Stimulated activated CD8-positive, alpha-beta memory T cell treated with anti-CD3 and anti-CD28 coated beads, Interleukin-15, amount 100 ng/mL, for 48 hours (primary cell): ENCODE measurements around the gene METTL22.
"Not testable (repeated sequence)": the region's sequence is repeated elsewhere in the genome, so short reads cannot be mapped to it uniquely, and the experiment has no call there.

Source experiments
- DNase-seq, 2 donors: peaks; one replicate each; pipeline ENCODE4 v3.0.0-alpha.2; 2020; ENCODE audit warnings: low read depth in 2 of 2

Gene METTL22

DNA sequence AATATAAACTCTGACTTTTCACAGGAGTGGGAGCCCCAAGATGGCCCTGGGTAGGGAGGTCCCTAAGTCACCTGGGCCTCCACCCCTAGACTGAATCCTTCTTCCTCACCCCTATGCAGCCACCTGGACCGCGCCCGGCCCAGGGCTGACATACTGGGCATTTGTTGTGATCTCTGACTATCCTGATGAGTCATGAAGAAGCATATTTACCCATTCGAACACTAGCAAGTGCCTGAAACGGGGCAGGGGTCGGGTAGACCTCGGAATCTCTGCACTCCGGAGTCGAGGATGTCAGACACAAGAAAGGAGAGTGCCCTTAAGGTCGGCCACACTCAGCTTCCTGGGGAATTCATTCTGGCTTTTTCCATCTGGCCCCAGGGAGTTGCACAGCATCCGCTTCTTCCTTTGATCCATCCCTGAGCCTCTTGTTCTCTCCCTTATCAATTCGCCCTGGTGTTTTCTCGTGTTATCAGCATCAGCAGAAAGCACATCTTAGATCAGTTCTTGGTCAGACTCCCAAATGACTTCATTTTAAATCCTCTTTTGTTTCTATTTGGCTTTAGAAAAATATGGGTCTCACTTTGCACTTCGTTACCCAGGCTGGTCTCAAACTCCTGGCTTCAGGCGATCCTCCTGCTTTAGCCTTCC, 10.4 kb downstream of the METTL22 start:
- DNase-seq: no peak

DNA sequence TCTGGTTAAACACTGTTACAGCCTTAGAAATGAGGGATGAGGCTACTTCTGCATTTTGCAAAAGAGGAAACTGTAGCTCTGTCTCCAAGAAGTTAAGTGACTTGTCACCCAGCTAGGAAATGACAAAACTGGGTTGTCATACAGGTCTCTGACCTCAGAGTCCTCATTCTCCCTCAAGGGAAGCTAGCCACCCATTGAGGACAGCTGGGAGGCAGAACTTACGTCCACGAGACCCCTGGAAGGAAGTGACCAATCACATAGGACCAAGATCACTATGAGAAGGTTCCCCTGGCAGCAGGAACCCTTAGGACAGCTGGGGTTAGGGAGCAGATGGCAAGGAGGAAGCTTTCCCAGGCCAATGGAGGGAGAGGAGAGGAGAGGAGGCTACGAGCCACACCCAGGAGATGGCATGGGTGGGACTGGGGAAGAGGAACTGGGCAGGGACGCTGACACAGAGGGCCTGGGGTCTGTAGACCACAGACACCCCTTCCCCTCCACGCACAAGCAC, 11.2 kb downstream of the METTL22 start:
- DNase-seq: no peak

GRCh38 chr16:8634991-8635736, 13.7 kb downstream of the METTL22 start:
- DNase-seq: no peak

DNA sequence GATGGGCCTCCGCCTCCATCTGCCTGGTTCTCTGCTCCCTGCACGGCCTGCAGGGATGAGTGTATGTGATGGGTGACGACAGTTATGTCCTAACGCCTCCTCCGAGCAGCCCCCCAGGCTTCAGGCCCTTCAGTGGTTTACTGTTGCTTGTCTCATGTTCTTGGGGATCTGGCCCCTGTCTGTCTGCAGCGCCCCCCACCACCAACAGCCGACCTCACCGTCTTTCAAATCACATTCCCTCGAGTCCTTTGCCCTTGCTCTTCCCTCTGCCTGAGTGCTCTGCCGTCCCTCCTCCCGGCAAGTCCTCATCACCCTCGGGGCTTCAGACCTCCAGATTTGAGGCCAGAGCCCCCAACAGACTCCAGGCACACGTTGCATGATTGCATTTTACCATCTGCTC, 18.2 kb downstream of the METTL22 start:
- DNase-seq: no peak

GRCh38 chr16:8641671-8642070, 20.2 kb downstream of the METTL22 start:
- no peak for DNase-seq

- no peak for DNase-seq
These were observed 20.6 kb downstream of the METTL22 start for GRCh38 chr16:8642146-8642545.

- no peak for DNase-seq
These were observed 23.0 kb downstream of the METTL22 start for GRCh38 chr16:8644211-8645140.

DNA sequence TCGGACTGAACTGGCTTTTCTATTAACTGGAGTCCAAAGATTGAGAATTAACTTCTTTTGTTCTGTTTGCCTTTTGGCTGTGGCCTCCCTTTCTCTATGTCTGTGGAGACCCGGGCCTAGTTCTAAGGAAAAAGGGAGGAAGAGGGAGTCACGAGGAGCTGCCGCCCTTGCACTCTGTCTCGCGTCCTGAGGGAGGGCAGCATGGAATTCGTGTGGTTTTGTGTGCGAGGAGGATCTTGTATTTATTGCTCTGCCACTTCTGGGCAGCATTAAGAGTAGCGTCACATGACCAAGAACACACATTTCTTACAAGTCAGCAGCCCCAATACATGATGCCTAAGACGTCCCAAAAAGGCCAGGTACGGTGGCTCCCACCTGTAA, 23.6 kb downstream of the METTL22 start:
- no peak for DNase-seq

DNA sequence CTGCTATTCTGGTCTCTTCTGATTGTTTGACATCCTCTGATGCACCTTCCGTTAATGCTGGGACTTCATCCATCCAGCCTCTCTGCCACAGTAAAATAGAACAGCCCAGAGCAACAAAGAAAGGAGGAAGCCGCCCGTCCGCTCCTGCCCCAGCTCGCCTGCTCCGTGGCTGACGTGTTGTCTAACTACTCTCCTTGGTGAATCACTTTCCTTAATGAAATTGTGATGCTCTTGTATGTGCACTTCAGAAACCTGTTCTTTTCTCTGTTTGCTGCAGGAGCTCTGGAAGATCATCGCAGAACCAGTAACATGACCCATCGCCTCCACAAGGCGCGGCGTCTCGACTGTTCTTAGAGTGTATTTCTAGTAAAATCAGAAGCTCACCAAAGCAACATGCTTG, 24.3 kb downstream of the METTL22 start:
- DNase-seq: no peak

GRCh38 chr16:8646326-8647053, 25.0 kb downstream of the METTL22 start:
- no peak for DNase-seq

- DNase-seq: no peak
These were observed 26.3 kb downstream of the METTL22 start for GRCh38 chr16:8647721-8648318.

DNA sequence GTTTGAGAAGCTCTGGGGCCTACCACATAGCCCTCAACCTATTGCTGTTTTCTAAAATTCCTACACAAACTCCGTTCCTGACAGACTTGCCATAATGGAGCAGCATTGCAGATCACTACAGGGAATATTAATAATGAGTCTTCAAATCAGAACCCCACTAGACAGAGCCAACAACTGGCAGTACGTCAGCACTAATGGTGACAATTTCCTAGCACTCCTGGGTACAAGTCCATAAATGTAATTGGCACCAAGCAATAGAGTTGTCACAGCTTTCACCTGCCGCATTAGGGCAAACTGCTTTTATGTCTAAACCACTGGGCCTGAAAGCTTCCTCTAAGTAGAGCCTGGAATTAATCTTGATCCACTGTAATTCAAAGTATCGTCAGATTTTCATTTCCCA, 27.4 kb downstream of the METTL22 start:
- DNase-seq: no peak

- DNase-seq: no peak
These were observed 28.5 kb downstream of the METTL22 start for GRCh38 chr16:8649829-8650554.

GRCh38 chr16:8651958-8652357, 30.5 kb downstream of the METTL22 start:
- not testable (repeated sequence) for DNase-seq

GRCh38 chr16:8655184-8655717, 33.8 kb downstream of the METTL22 start:
- peak; percentile 34 to 62 for DNase-seq

GRCh38 chr16:8656376-8656775, 34.9 kb downstream of the METTL22 start:
- no peak for DNase-seq

GRCh38 chr16:8660841-8661301, 39.4 kb downstream of the METTL22 start:
- DNase-seq: peak in 1 of 2 donors; percentile 32

GRCh38 chr16:8661703-8662102, 40.2 kb downstream of the METTL22 start:
- DNase-seq: no peak

GRCh38 chr16:8663192-8664089, 41.9 kb downstream of the METTL22 start:
- no peak for DNase-seq
